Peyer's patch (tissue), 4 donors: ENCODE results near the gene ZNF44. TPM values are rescaled to one million over a fixed set of nuclear protein-coding genes. Genes with fewer than 3 reads are reported as not detected.
A peak's percentile ranks its signal among the peaks of the same experiment; 100 is the strongest.

Experiments used
- DNase-seq, 3 donors: peaks; one replicate each; pipeline ENCODE4 v3.0.0-alpha.2; 2017 to 2019
- H3K27ac ChIP-seq, 4 donors: fragments of 200-600 bp; sonication (generic); one replicate each; pipeline ENCODE4 v1.5.1; 2016 to 2019
- H3K27me3 ChIP-seq, 2 donors: fragments of 200-600 bp; sonication (generic); one replicate each; pipeline ENCODE4 v1.5.1; 2019
- H3K36me3 ChIP-seq, 3 donors: fragments of 200-600 bp; sonication (generic); one replicate each; pipeline ENCODE4 v1.5.1; 2016 to 2019
- H3K4me1 ChIP-seq, 4 donors: fragments of 200-600 bp; sonication (generic); one replicate each; pipeline ENCODE4 v1.5.1; 2016 to 2019
- H3K4me3 ChIP-seq, 4 donors: fragments of 200-600 bp; sonication (generic); 1 replicate in 3 of 4; 2 replicates in 1 of 4; pipeline ENCODE4 v1.5.1; 2016 to 2019; ENCODE audit warnings: mild to moderate bottlenecking in 1 of 4
- H3K9me3 ChIP-seq, 4 donors: fragments of 200-600 bp; sonication (generic); one replicate each; pipeline ENCODE4 v1.5.1; 2016 to 2019; ENCODE audit warnings: mild to moderate bottlenecking in 1 of 4
- POLR2A ChIP-seq, 2 donors: fragments of 450-650 bp; IDR thresholded peaks; one replicate each; pipeline ENCODE4 v1.5.1; 2017; ENCODE audit warnings: antibody characterized with exemption in 2 of 2, mild to moderate bottlenecking in 2 of 2, moderate library complexity in 2 of 2
- total RNA-seq, 4 donors: library from RNA; depleted of rRNA; stranded (reverse); fragments of >200 nt; gene quantifications; one replicate each; pipeline ENCODE4 v1.1.0, GENCODE V29; 2016
- TF ChIP-seq, protein P1 (sequence below), 6 experiments: fragments of 450-650 bp in 4 of 6; fragments of 200-600 bp in 2 of 6; sonication (generic) in 1 of 6; IDR thresholded peaks; one replicate each; pipeline ENCODE4 v1.5.1; 2017 to 2019; ENCODE audit warnings: antibody characterized with exemption in 6 of 6, mild to moderate bottlenecking in 3 of 6, moderate library complexity in 1 of 6

ZNF44 gene
- total RNA-seq, 4 donors from 2014 or later: 16.6 to 33.8 (median 26.6) TPM

DNA sequence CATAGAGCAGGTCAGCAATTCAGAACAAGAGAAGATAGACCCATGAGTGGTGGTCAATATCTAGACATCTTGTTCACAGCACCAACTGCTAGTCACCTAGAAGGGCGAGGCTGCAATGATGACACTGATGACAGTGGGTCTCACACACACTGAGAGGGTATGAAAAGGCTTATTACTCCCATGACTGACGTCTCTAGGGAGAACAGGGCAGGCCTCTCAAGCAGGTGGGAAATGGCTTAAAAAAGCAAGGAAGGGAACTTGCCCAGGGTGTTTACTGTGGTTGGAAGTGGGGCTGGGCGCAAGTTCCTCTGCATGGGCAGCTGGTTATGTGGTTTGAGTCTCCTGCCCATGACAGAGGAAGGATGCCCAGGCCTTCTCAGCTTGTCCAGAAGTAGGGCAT, 33.8 kb downstream of the ZNF44 start:
- Histone ChIP-seq H3K27ac (no peak overlapping the region), H3K27me3 (no peaks in the 10 kb centered on the region), H3K36me3 (no peaks in the 10 kb centered on the region), H3K4me1 (no peaks in the 10 kb centered on the region), H3K9me3 (peaks cover 0 to 17% (median 1%) of the 10 kb centered on the region in 4 donors), H3K4me3 (no peak overlapping the region)
- DNase-seq: no peak
- TF ChIP-seq POLR2A (IDR thresholded peaks at IDR 0.05): no peak

DNA sequence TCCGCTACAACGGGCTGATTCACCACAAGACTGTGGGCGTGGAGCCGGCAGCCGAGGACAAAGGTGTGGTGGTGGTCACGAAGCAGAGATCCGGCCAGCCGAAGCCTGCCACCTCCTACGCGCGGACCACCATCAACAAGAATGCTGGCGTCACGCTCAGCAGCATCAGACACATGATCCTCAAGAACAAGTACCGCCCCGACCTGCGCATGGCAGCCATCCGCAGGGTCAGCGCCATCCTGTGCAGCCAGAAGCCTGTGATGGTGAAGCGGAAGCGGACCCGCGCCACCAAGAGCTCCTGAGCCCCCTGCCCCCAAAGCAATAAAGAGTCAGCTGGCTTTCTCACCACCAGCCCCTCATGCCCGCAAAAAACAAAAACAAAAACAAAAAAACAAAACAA, 34.4 kb downstream of the ZNF44 start:
- H3K4me3 ChIP-seq: no peak overlapping the region
- TF ChIP-seq, protein P1, sequence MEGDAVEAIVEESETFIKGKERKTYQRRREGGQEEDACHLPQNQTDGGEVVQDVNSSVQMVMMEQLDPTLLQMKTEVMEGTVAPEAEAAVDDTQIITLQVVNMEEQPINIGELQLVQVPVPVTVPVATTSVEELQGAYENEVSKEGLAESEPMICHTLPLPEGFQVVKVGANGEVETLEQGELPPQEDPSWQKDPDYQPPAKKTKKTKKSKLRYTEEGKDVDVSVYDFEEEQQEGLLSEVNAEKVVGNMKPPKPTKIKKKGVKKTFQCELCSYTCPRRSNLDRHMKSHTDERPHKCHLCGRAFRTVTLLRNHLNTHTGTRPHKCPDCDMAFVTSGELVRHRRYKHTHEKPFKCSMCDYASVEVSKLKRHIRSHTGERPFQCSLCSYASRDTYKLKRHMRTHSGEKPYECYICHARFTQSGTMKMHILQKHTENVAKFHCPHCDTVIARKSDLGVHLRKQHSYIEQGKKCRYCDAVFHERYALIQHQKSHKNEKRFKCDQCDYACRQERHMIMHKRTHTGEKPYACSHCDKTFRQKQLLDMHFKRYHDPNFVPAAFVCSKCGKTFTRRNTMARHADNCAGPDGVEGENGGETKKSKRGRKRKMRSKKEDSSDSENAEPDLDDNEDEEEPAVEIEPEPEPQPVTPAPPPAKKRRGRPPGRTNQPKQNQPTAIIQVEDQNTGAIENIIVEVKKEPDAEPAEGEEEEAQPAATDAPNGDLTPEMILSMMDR (IDR thresholded peaks at IDR 0.05): no peak
- no peak for TF ChIP-seq POLR2A (IDR thresholded peaks at IDR 0.05)
- no peak overlapping the region for H3K27ac ChIP-seq

DNA sequence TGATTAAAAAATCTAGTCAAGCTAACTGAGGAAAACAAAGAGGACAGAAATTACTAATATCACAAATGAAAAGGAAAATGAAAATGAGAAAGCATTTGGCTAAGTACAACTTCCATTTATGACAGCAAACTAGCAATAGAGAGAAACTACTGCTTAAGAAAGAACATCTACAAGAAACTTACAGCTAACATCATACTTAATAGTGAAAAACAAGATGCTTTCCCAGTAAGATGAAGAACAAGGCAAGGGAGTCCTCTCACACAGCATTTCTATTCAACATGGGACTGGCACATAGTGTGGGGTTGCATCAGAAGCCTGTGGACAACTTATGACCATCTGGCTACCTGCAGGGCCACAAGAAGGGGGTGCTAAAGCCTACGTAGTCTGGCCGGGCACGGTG, 39.3 kb downstream of the ZNF44 start:
- DNase-seq: no peak
- no peak overlapping the region for H3K27ac ChIP-seq
- no peak for TF ChIP-seq POLR2A (IDR thresholded peaks at IDR 0.05)
- TF ChIP-seq, protein P1 (IDR thresholded peaks at IDR 0.05): no peak
- no peak overlapping the region for H3K4me3 ChIP-seq
- H3K9me3 ChIP-seq: peaks cover 0 to 23% (median 0%) of the 10 kb centered on the region in 4 donors
- no peaks in the 10 kb centered on the region for H3K4me1 ChIP-seq
- no peaks in the 10 kb centered on the region for H3K36me3 ChIP-seq
- H3K27me3 ChIP-seq: no peaks in the 10 kb centered on the region

More for the DNA sequence above, 34.4 kb downstream of the ZNF44 start:
- Histone ChIP-seq H3K36me3 (no peaks in the 10 kb centered on the region), H3K9me3 (peaks cover 0 to 15% (median 0%) of the 10 kb centered on the region in 4 donors), H3K4me1 (no peaks in the 10 kb centered on the region), H3K27me3 (no peaks in the 10 kb centered on the region)
- DNase-seq: no peak

DNA sequence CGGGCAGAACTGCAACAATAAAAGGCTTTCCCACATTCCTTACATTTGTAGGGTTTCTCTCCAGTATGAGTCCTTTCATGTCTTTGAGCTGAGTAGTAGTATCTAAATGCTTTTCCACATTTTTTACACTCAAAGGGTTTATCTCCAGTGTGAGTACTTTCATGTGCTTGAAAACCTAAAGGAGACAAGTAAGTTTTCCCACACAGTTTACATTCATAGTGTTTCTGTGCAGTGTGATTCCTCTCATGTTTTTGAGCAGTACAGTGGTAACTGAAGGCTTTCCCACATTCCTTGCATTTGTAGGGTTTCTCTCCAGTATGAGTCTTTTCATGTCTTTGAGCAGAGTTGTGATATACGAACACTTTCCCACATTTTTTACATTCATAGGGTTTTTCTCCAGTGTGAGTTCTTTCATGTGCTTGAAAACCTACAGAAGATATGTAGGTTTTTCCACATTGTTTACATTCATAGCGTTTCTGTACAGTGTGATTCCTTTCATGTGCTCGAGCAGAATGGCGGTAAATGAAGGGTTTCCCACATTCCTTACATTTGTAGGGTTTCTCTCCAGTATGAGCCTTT, 47.0 kb downstream of the ZNF44 start:
- Histone ChIP-seq H3K4me3 (no peak overlapping the region), H3K27ac (no peak overlapping the region), H3K4me1 (no peaks in the 10 kb centered on the region), H3K9me3 (peaks cover 4 to 43% (median 6%) of the 10 kb centered on the region in 4 donors), H3K36me3 (peaks cover 0 to 39% (median 0%) of the 10 kb centered on the region in 3 donors), H3K27me3 (no peaks in the 10 kb centered on the region)
- TF ChIP-seq, protein P1 (IDR thresholded peaks at IDR 0.05): no peak
- TF ChIP-seq POLR2A (IDR thresholded peaks at IDR 0.05): no peak
- no peak for DNase-seq

DNA sequence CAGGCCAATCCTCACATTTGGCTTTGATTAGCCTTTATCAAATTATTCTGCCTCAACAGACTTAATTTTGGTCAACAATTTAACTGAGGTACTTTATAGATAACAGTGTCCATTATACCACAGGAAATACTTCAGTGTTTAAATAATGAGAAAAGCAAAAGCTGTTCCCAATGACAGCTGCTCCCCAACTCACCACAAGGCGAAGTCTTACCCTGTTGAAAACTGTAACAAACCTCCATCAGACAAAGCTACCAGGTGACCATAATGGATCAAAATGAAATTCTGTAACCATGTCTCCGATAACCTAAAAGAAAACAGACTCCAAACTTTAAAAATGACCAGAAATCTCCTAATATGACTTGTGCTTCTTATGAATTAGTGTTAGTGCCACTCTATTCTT, 50.3 kb downstream of the ZNF44 start:
- Histone ChIP-seq H3K27ac (no peak overlapping the region), H3K27me3 (no peaks in the 10 kb centered on the region), H3K4me1 (no peaks in the 10 kb centered on the region), H3K9me3 (peaks cover 4 to 34% (median 6%) of the 10 kb centered on the region in 4 donors), H3K4me3 (no peak overlapping the region), H3K36me3 (peaks cover 0 to 40% (median 0%) of the 10 kb centered on the region in 3 donors)
- TF ChIP-seq POLR2A (IDR thresholded peaks at IDR 0.05): no peak
- TF ChIP-seq, protein P1 (IDR thresholded peaks at IDR 0.05): peak in 2 of 6 experiments; percentile 10 to 14
- no peak for DNase-seq

DNA sequence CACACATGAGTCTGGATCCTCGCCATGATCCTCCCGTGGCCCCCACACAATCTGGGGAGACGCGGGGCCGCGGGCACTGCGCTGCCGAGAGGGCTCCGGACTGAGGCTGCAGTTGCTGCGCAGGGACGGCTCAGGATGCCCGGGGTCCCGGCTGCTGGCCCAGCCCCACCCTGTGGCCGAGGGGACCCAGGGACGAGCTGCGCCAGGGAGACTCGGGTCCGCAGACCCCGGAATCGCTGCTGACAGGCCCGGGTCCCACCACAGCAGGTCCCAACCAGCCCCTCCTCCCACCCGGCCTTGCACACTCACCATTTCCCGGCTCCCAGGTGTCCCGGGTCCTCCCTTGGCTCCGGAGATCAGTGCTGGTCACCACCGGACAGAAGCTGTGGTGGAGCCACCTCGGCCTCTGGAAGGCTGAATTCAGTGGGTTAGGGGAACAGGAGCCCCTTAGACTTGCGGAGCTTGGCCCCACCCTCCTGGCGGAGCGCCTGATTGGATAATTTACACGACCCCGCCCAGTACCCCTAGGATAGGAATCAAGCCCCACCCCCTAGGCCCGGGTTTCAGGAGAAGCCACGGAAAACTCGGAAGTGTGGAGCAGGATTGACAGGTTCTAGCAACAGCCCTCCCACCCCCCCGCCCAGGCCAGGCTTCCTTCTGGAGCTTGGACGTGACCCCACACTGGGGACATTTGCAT, 57.4 kb downstream of the ZNF44 start:
- Histone ChIP-seq H3K27me3 (no peaks in the 10 kb centered on the region), H3K4me3 (no peak overlapping the region), H3K9me3 (peaks cover 0 to 4% (median 0%) of the 10 kb centered on the region in 4 donors), H3K27ac (no peak overlapping the region), H3K36me3 (peaks cover 0 to 24% (median 0%) of the 10 kb centered on the region in 3 donors), H3K4me1 (no peaks in the 10 kb centered on the region)
- no peak for TF ChIP-seq POLR2A (IDR thresholded peaks at IDR 0.05)
- TF ChIP-seq, protein P1 (IDR thresholded peaks at IDR 0.05): no peak
- DNase-seq: no peak
